GDM1 (cell line): ENCODE data around the gene SDHA.
"Not testable (repeated sequence)": the region's sequence is repeated elsewhere in the genome, so short reads cannot be mapped to it uniquely, and the experiment has no call there.

Source experiments
- DNase-seq: peaks from one replicate; lab custom pipeline; 2025; lab: John Stamatoyannopoulos, UW

Gene SDHA

GRCh38 chr5:186091-187041, 31.8 kb upstream of the SDHA start:
- DNase-seq, result no peak

DNA sequence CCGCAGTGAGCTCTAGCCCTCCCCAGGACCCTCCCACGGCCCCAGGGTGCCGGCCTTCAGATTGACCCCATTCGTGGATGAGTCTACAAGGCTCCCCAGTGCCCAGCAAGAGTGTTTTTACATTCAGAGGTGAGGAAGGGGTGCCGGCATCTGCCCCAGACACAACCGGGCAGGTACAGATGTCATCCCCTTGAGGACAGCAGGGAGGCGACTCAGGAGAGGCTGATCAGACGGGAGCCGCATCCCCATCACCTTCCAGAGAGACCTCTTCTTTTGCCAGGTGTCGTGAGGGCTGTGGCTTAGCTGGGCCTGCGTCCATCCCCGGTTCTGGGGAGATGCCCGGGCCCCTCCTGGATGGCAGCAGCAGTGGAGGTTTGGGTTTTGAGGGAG, 31.1 kb upstream of the SDHA start:
- no peak for DNase-seq

DNA sequence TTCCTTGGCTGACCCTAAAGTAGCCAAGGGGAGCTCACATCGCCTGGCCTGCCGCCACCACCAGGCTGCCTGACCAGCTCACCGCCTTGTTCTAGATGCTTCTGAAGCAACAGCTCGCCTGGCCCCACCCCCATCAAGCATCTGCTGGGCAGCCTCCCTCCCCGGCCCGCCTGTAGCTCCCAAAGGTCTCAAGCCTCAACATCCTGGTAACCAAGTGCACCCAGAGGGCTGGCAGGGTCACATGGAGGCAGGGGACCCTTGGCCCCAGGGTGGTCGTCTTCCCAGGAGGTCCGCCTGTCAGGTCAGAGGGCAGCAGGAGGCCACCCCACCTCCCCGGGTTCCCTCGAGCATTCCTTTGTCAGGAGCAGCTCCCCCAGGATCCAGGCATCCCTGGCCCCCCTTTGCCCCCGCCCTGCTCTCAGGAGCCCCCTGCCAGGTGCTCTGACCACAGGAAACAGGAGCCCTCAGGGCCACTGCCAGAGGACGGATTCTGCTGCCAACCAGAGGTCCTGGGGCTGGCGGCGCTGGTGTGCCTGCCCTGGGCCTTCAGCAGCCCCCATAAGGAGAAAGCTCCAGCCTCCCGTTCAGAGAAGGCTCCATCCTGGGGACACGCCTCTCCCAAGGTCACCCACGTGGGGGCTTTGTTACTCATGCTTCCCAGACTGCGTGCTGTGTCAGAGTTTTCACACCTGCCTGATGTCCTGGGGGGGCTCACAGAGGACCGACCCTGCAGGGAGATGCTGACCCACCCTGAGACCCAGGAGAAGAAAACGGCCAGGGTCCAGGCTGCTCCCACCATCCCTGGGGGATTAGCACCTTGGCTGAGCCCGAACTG, 30.3 kb upstream of the SDHA start:
- no peak for DNase-seq

GRCh38 chr5:188488-189481, 29.3 kb upstream of the SDHA start:
- peak; percentile 62 for DNase-seq

- DNase-seq, result no peak
Measured at GRCh38 chr5:189486-189885, 28.6 kb upstream of the SDHA start.

GRCh38 chr5:189976-190365, 28.1 kb upstream of the SDHA start:
- DNase-seq, result no peak

GRCh38 chr5:190366-191035, 27.6 kb upstream of the SDHA start:
- no peak for DNase-seq

GRCh38 chr5:191036-191948, 26.8 kb upstream of the SDHA start, which contains the start of gene LRRC14B:
Gene LRRC14B, plus strand, starts transcription at chr5:191495. Its CDS starts 44 bp downstream, at chr5:191539.
- no peak for DNase-seq

DNA sequence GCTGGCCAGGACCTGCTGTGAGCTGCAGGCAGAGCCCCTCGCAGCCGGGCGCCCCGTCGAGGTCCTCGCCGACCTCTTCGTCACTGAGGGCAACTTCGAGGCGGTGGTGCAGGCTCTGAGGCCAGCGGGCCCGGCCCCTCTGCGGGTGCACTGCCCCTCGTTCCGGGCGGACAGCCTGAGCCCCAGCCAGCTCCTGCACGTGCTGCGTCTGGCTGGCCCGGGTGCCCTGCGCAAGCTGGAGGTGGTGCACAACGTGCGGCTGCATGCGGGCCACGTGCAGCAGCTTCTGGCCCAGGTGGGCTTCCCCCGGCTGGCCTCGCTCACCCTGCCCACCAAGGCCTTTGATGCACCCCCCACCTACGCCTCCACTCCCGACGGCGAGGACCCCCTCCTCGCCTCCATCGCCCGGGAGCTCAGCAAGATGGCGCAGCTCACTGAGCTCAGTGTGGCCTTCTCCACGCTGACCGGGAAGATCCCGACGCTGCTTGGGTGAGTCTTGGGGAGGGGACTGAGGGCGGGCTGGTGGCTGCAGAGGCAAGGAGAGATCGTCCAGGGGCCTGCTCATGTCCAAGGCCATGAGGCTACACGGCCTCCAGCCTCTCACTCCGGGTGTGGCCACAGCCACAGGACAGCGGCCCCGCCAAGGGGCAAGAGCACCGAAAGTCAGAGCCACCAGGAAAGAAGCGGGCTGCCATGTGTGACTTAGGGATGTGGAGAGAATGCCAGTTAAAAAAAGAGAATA, 26.0 kb upstream of the SDHA start:
- DNase-seq, result no peak

DNA sequence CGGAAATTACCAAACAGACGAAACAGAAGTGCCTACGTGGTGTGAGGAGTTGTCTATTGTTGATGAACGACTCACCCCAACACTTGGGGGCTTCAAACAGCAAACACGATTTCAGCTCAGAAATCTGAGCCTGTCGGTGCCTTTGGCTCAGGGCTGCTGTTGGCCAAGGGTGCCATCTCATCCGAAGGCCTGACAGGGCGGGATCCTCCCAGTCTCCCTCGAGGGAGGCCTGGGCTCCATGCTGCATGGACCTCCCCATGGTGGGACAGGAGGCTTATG, 25.5 kb upstream of the SDHA start:
- no peak for DNase-seq

- no peak for DNase-seq
Measured at GRCh38 chr5:192970-193831, 24.9 kb upstream of the SDHA start.

GRCh38 chr5:194102-194501, 24.0 kb upstream of the SDHA start:
- DNase-seq, result no peak

DNA sequence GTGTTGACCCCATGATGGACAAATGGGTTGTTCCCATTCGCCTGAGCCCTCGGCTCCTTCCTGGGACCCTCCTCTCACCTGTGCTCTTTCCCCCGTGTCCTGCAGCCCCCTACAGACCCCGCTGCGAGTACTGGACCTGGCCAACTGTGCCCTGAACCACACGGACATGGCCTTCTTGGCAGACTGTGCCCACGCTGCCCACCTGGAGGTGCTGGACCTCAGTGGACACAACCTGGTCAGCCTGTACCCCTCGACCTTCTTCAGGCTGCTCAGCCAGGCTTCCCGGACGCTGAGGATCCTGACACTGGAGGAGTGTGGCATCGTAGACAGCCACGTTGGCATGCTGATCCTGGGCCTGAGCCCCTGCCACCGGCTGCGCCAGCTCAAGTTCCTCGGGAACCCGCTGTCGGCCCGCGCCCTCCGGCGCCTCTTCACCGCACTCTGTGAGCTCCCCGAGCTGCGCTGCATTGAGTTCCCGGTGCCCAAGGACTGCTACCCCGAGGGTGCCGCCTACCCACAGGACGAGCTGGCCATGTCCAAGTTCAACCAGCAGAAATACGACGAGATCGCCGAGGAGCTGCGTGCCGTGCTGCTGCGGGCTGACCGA, 23.4 kb upstream of the SDHA start:
- DNase-seq, result no peak

DNA sequence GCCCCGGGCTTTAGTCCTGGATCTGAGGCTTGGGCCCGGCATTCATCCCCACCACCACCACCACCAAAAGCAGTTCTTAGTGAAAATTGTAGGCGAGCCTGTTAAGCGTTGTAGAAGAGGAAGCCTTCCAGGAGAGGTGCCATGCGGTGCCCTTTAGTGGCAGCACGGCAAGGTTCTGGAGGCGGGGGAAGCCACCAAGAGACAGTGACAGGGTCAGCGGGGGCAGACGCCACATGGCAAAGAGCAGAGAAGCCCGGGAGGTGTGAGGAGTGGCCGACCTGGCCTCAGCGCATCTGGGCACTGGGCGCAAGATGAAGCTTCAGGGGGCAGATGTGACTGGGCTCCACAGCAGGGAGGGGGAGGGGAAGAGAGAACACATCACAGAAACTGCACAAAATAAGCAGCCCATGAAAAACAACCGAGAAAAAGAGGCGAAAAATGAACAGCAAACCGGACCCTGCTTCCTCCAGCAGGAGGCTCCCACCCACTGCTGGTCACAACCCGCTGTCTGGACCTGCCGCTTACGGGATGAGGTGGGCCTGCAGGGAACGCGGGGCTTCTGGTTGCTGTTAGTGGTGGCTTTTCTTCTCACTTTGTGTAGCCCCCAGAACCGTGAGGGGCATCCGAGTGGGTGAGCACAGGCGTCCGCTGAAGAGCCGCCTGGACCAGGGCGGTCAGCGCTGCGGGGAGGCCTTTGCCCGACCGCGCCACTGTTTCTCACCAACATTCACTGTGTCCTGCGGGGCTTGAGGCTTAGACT, 22.5 kb upstream of the SDHA start:
- no peak for DNase-seq

GRCh38 chr5:196350-196749, 21.8 kb upstream of the SDHA start:
- no peak for DNase-seq

- not testable (repeated sequence) for DNase-seq
Measured at GRCh38 chr5:197031-197430, 21.1 kb upstream of the SDHA start.

GRCh38 chr5:197892-198489, 20.1 kb upstream of the SDHA start:
- DNase-seq, result no peak
